Sigmoid colon (tissue), 7 donors: ENCODE results near the gene MRRF. TPM values are rescaled to one million over a fixed set of nuclear protein-coding genes. Genes with fewer than 3 reads are reported as not detected.
A peak's percentile ranks its signal among the peaks of the same experiment; 100 is the strongest.

Source experiments
- DNase-seq: peaks from one replicate; pipeline ENCODE4 v3.0.0-alpha.2; 2019
- H3K27ac ChIP-seq, 4 donors: fragments of 200-600 bp; sonication (generic); one replicate each; pipeline ENCODE4 v1.5.1; 2016 to 2019; ENCODE audit warnings: mild to moderate bottlenecking in 1 of 4
- H3K27me3 ChIP-seq, 3 donors: fragments of 200-600 bp; sonication (generic); one replicate each; pipeline ENCODE4 v1.5.1; 2019; ENCODE audit warnings: mild to moderate bottlenecking in 1 of 3
- H3K36me3 ChIP-seq, 4 donors: fragments of 200-600 bp; sonication (generic); one replicate each; pipeline ENCODE4 v1.5.1; 2016 to 2019
- H3K4me1 ChIP-seq, 4 donors: fragments of 200-600 bp; sonication (generic); one replicate each; pipeline ENCODE4 v1.5.1; 2017 to 2019
- H3K4me3 ChIP-seq, 4 donors: fragments of 200-600 bp; sonication (generic); one replicate each; pipeline ENCODE4 v1.5.1; 2017 to 2019; ENCODE audit warnings: mild to moderate bottlenecking in 2 of 4, moderate library complexity in 1 of 4
- H3K9me3 ChIP-seq, 4 donors: fragments of 200-600 bp in 3 of 4; sonication (generic) in 3 of 4; one replicate each; pipeline versions ENCODE4 v1.5.1 to v1.6.1; 2013 to 2019
- EP300 ChIP-seq, 4 donors: sonication (generic); formaldehyde crosslinking; IDR thresholded peaks; one replicate each; pipeline ENCODE4 v1.6.1; 2017; ENCODE audit warnings: antibody characterized with exemption in 4 of 4
- POLR2A ChIP-seq, 2 donors: fragments of 450-650 bp; IDR thresholded peaks; one replicate each; pipeline ENCODE4 v1.6.1; 2016; ENCODE audit warnings: antibody characterized with exemption in 2 of 2, mild to moderate bottlenecking in 2 of 2, moderate library complexity in 2 of 2
- POLR2AphosphoS5 ChIP-seq, 4 donors: sonication (generic); formaldehyde crosslinking; IDR thresholded peaks; one replicate each; pipeline ENCODE4 v1.6.1; 2017; ENCODE audit warnings: antibody characterized with exemption in 4 of 4
- WGBS, 2 donors: extraction: QIAGEN DNeasy Blood & Tissue Kit; methylation state at CpG; one replicate each; pipeline ENCODE4 v1.1.7; 2013; 5-methylcytosine and 5-hydroxymethylcytosine counted together
- intact Hi-C: fragments of 100-400 bp; cut with DNase I; formaldehyde crosslinking; loops from one replicate; pipeline ENCODE4 v1.15.1; 2023
- polyA plus RNA-seq, 3 donors: library from polyadenylated mRNA; stranded (reverse); fragments of 200-250 nt; gene quantifications; one replicate each; pipeline ENCODE4 v1.2.3, GENCODE V29; 2013
- small RNA-seq, 3 donors: library from RNA; depleted of rRNA; stranded (forward); fragments of <200 nt; gene quantifications; one replicate each; pipeline ENCODE3, GENCODE V24; 2016
- total RNA-seq, 4 donors: library from RNA; depleted of rRNA; stranded (reverse); fragments of >200 nt; gene quantifications; one replicate each; pipeline ENCODE4 v1.1.0, GENCODE V29; 2016
- TF ChIP-seq, protein P1 (sequence below), 4 experiments: fragments of 450-650 bp in 3 of 4; fragments of 200-600 bp in 1 of 4; IDR thresholded peaks; one replicate each; pipeline ENCODE4 v1.5.1; 2016 to 2019; ENCODE audit warnings: antibody characterized with exemption in 4 of 4, mild to moderate bottlenecking in 3 of 4, moderate library complexity in 2 of 4
- donor health status: healthy with polysubstance abuse.
- donor health status: Bipolar disorder and iron deficiency.
- donor health status: healthy.

The MRRF gene
- total and polyA plus RNA-seq, 7 donors: 29.9 to 46.7 (median 38.2) TPM

DNA sequence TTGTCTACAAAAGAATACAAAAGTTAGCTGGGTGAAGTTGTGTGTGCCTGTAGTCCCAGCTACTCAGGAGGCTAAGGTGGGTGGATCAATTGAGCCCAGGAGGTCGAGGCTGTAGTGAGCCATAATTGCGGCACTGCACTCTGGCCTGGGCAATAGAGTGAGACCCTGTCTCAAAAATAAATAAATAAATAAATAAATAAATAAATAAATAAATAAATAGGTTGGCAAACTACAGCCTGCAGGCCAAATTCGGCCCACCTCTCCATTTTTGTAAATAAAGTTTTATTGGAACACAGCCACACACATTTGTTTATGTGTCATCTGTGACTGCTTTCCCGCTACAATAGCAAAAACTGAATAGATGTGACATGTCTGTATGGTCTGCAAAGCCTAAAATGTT lies 115.6 kb downstream of the MRRF start:
- Histone ChIP-seq H3K36me3 (peaks cover 7 to 61% (median 24%) of the 10 kb centered on the region in 4 donors), H3K4me1 (peaks cover 0 to 64% (median 53%) of the 10 kb centered on the region in 4 donors), H3K27me3 (no peaks in the 10 kb centered on the region), H3K9me3 (no peaks in the 10 kb centered on the region), H3K4me3 (no peak overlapping the region), H3K27ac (peak overlapping the region in 1 of 4 donors; percentile 49)
- TF ChIP-seq POLR2A (IDR thresholded peaks at IDR 0.05) (no peak), POLR2AphosphoS5 (IDR thresholded peaks at IDR 0.05) (no peak), EP300 (IDR thresholded peaks at IDR 0.05) (no peak)
- TF ChIP-seq, protein P1, sequence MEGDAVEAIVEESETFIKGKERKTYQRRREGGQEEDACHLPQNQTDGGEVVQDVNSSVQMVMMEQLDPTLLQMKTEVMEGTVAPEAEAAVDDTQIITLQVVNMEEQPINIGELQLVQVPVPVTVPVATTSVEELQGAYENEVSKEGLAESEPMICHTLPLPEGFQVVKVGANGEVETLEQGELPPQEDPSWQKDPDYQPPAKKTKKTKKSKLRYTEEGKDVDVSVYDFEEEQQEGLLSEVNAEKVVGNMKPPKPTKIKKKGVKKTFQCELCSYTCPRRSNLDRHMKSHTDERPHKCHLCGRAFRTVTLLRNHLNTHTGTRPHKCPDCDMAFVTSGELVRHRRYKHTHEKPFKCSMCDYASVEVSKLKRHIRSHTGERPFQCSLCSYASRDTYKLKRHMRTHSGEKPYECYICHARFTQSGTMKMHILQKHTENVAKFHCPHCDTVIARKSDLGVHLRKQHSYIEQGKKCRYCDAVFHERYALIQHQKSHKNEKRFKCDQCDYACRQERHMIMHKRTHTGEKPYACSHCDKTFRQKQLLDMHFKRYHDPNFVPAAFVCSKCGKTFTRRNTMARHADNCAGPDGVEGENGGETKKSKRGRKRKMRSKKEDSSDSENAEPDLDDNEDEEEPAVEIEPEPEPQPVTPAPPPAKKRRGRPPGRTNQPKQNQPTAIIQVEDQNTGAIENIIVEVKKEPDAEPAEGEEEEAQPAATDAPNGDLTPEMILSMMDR (IDR thresholded peaks at IDR 0.05): no peak
- intact Hi-C loops: no loop called here
- DNase-seq: no peak
- 92 to 94% methylated on average over 4 of the region's 4 CpGs for WGBS, 2 donors

Small RNAs within 50 kb of the gene (small RNA-seq; reads per million reads assigned to genes)
- 0 reads per million in 3 donors for gene AL162424.1

Other genes with a start within 250 kb of the MRRF start
- gene TTLL11, start 171.6 kb upstream of the MRRF start, total RNA-seq: 10 to 100 TPM; 27.6 to 40.7 (median 30.8) TPM
- gene TTLL11, start 171.6 kb upstream of the MRRF start, polyA plus RNA-seq: 1 to 10 TPM; 4.2 to 7.6 (median 5.6) TPM
- gene NDUFA8, start 105.1 kb upstream of the MRRF start, total RNA-seq: 100 to 1,000 TPM in 1 of 4 donors, 10 to 100 TPM in 3; 63.9 to 106 (median 88.8) TPM
- gene NDUFA8, start 105.1 kb upstream of the MRRF start, polyA plus RNA-seq: 100 to 1,000 TPM in 2 of 3 donors, 10 to 100 TPM in 1; 92.7 to 194 (median 134) TPM
- gene MORN5, start 105.0 kb upstream of the MRRF start, total RNA-seq: 10 to 100 TPM; 26.5 to 45.7 (median 34.2) TPM
- gene MORN5, start 105.0 kb upstream of the MRRF start, polyA plus RNA-seq: 1 to 10 TPM in 2 of 3 donors, not detected in 1; 2.4 to 5.4 TPM
- 1 to 10 TPM in 3 of 4 donors, under 1 TPM in 1; 0.99 to 4.7 (median 1.5) TPM for gene LHX6, start 35.9 kb upstream of the MRRF start, total RNA-seq
- 1 to 10 TPM in 1 of 3 donors, under 1 TPM in 2; 0.46 to 2.1 (median 0.60) TPM for gene LHX6, start 35.9 kb upstream of the MRRF start, polyA plus RNA-seq
- gene RBM18, start within 50 bp of the MRRF start, total RNA-seq: 10 to 100 TPM; 11.9 to 16.8 (median 13.0) TPM
- gene RBM18, start within 50 bp of the MRRF start, polyA plus RNA-seq: 10 to 100 TPM in 2 of 3 donors, 1 to 10 TPM in 1; 8.2 to 11.8 (median 10.2) TPM
- 100 to 1,000 TPM in 2 of 4 donors, 10 to 100 TPM in 2; 72.6 to 150 (median 121) TPM for gene PTGS1, start 106.1 kb downstream of the MRRF start, total RNA-seq
- 10 to 100 TPM in 1 of 3 donors, 1 to 10 TPM in 2; 3.0 to 10.8 (median 4.2) TPM for gene PTGS1, start 106.1 kb downstream of the MRRF start, polyA plus RNA-seq
- gene OR1J1, start 213.0 kb downstream of the MRRF start, total RNA-seq: not detected
- gene OR1J1, start 213.0 kb downstream of the MRRF start, polyA plus RNA-seq: not detected
- under 1 TPM in 1 of 4 donors, not detected in 3; 0.68 TPM for gene OR1J2, start 245.9 kb downstream of the MRRF start, total RNA-seq
- gene OR1J2, start 245.9 kb downstream of the MRRF start, polyA plus RNA-seq: not detected